ENCODE data around the gene TMC1. TPM values are rescaled to one million over a fixed set of nuclear protein-coding genes. Genes with fewer than 3 reads are reported as not detected.
"Not testable (repeated sequence)": the region's sequence is repeated elsewhere in the genome, so short reads cannot be mapped to it uniquely, and the experiment has no call there.

The TMC1 gene
- total and polyA plus RNA-seq, 12 donors: 0.01 to 0.67 (median 0.43) TPM; not detected in 6

DNA sequence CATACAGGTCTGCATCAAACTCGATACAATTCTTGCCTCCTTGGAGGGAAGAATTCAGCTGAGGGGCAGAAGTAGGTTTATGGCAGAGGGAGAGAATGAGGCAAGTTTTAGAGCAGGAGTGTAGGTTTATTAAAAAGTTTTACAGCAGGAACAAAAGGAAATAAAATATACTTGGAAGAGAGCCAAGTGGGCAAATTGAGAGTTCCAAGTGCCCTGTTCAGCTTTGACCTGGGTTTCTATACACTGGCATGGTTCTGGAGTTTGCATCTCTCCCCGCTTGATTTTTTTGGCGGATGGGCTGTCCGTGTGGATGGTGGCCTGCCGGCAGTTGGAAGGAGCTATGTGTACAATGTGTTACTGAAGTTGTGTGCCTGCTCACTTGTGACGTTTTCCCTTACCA, 315.4 kb downstream of the TMC1 start:
- no peak overlapping the region for H3K27ac ChIP-seq
- no peaks in the 10 kb centered on the region for H3K9me3 ChIP-seq
- 81 to 93% methylated on average over 6 of the region's 6 CpGs for WGBS, 2 donors
- DNase-seq: no peak
- intact Hi-C loops (cut with DNase I): no loop called here
- TF ChIP-seq, protein P1, sequence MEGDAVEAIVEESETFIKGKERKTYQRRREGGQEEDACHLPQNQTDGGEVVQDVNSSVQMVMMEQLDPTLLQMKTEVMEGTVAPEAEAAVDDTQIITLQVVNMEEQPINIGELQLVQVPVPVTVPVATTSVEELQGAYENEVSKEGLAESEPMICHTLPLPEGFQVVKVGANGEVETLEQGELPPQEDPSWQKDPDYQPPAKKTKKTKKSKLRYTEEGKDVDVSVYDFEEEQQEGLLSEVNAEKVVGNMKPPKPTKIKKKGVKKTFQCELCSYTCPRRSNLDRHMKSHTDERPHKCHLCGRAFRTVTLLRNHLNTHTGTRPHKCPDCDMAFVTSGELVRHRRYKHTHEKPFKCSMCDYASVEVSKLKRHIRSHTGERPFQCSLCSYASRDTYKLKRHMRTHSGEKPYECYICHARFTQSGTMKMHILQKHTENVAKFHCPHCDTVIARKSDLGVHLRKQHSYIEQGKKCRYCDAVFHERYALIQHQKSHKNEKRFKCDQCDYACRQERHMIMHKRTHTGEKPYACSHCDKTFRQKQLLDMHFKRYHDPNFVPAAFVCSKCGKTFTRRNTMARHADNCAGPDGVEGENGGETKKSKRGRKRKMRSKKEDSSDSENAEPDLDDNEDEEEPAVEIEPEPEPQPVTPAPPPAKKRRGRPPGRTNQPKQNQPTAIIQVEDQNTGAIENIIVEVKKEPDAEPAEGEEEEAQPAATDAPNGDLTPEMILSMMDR (IDR thresholded peaks at IDR 0.05): no peak
- no peaks in the 10 kb centered on the region for H3K36me3 ChIP-seq
- H3K4me1 ChIP-seq: no peaks in the 10 kb centered on the region
- H3K4me3 ChIP-seq: no peak overlapping the region
- ATAC-seq: no peak
- H3K27me3 ChIP-seq: no peaks in the 10 kb centered on the region

DNA sequence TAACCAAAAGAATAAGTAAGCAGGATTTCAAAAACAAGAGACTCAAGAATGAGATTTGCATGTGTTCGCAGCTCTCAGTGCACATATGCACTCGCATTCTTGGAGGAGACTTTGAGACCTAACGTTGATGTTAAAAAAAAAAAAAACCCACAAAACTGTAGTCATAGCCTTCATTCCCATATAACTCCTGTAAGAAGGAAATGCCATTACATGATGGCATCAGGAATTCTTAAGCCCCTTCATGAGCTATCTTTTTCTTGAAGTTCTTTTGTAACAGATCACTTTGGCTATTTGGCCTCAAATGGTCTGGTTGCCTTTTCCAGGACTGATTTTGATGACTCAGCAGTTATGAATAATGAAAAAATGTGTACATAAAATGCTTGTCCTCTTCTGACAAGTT, 317.7 kb downstream of the TMC1 start:
- intact Hi-C loops (cut with DNase I): no loop called here
- Histone ChIP-seq H3K36me3 (no peaks in the 10 kb centered on the region), H3K27ac (no peak overlapping the region), H3K9me3 (peaks cover 0 to 5% (median 0%) of the 10 kb centered on the region in 11 donors), H3K4me1 (no peaks in the 10 kb centered on the region), H3K4me3 (no peak overlapping the region), H3K27me3 (no peaks in the 10 kb centered on the region)
- no peak for DNase-seq
- WGBS, 2 donors: 74 to 79% methylated on average over 3 of the region's 3 CpGs
- no peak for ATAC-seq
- TF ChIP-seq, protein P1 (IDR thresholded peaks at IDR 0.05): no peak

DNA sequence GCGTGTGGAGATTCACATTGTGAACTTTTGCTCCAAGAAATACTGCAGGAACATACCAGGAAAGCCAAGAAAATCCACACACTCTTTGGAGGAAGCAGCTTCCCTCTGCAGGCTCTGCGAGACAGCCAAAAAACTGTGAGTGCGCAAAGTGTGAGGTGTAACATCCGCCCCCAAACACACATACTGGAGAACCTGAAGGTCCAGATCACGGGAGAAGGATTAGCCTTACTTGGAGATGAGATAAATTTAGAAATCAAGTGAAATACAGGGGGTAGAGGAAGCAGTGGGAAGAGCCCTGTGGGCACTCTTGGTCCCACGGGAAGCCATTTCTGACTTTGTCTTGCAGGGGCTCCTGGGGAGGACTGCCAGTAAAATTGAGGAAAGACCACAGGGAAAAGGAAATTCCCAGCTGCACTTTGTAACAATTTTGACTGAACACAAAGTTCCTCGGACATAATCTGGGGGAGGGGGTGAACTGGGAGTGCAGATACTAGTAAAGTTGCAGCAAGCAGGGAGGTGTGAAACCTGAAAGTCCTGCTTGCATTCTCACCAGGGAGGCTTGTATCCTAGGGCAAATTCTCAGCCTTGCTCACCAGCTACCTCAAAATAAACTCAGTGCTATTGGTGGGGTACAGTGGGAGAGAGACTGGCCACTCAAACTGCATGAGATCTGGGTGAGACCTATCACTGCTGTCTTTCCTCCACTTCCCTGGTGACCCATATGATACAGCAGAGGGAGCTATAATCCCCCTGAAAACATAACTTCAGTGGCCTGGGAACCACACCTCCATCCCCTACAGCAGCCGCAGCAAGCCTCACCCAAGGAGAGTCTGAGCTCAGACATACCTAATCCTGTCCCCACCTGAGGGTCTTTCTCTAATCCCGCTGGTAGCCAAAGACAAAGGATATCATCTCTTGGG, 322.4 kb downstream of the TMC1 start:
- H3K36me3 ChIP-seq: no peaks in the 10 kb centered on the region
- H3K4me3 ChIP-seq: no peak overlapping the region
- ATAC-seq (peak in 1 of 8 donors; percentile 33), DNase-seq (no peak)
- H3K9me3 ChIP-seq: peaks cover 0 to 42% (median 21%) of the 10 kb centered on the region in 11 donors
- intact Hi-C loops (cut with DNase I): no loop called here
- TF ChIP-seq, protein P1 (IDR thresholded peaks at IDR 0.05): no peak
- 51 to 53% methylated on average over 9 of the region's 9 CpGs for WGBS, 2 donors
- H3K27ac ChIP-seq: no peak overlapping the region
- no peaks in the 10 kb centered on the region for H3K27me3 ChIP-seq
- no peaks in the 10 kb centered on the region for H3K4me1 ChIP-seq

DNA sequence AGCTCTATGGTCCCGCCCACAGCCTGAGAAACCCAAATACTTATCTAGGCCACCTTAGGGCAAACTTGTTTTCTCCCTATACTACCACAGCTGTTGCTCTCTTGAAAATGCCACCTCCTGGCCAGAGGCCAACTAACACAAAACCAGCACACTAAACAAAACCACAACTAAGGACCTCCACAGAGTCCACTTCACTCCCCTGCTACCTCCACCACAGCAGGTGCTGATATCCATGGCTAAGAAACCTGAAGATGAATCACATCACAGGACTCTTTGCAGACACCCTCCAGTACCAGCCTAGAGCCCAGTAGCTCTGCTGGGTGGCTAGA, 323.0 kb downstream of the TMC1 start:
- Histone ChIP-seq H3K9me3 (peaks cover 0 to 42% (median 21%) of the 10 kb centered on the region in 11 donors), H3K4me3 (no peak overlapping the region), H3K4me1 (no peaks in the 10 kb centered on the region), H3K27me3 (no peaks in the 10 kb centered on the region), H3K36me3 (no peaks in the 10 kb centered on the region), H3K27ac (no peak overlapping the region)
- ATAC-seq: no peak
- 96% methylated on average over 1 of the region's 1 CpG for WGBS, 2 donors
- TF ChIP-seq, protein P1 (IDR thresholded peaks at IDR 0.05): no peak
- DNase-seq: no peak
- intact Hi-C loops (cut with DNase I): no loop called here

DNA sequence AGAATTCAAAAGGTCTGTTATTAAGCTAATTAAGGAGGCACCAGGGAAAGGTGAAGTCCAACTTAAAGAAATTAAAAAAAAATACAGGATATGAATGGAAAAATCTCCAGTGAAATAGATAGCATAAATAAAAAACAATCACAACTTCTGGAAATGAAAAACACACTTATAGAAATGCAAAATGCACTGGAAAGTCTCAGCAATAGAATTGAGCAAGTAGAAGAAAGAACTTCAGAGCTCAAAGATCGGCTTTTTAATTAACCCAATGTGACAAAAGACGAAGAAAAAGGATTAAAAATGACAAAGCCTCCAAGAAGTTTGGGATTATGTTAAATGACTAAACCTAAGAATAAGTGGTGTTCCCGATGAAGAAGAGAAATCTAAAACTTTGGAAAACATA, 323.6 kb downstream of the TMC1 start:
- H3K27ac ChIP-seq, ATAC-seq: not testable (repeated sequence)
- WGBS, 2 donors: 91 to 93% methylated on average over 3 of the region's 3 CpGs

DNA sequence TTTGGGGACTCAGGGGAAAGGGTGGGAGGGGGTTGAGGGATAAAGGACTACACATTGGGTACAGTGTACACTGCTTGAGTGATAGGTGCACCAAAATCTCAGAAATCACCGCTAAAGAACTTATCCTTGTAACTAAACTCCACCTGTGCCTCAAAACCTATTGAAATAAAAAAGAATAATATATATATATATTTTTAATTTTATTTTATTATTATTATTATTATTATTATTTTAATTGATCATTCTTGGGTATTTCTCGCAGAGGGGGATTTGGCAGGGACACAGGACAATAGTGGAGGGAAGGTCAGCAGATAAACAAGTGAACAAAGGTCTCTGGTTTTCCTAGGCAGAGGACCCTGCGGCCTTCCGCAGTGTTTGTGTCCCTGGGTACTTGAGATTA, 328.8 kb downstream of the TMC1 start:
- H3K36me3 ChIP-seq, H3K4me3 ChIP-seq, DNase-seq, H3K4me1 ChIP-seq, H3K27ac ChIP-seq, H3K27me3 ChIP-seq, ATAC-seq: not testable (repeated sequence)
- whole genome bisulfite sequencing, 2 donors: 91 to 96% methylated on average over 2 to 4 of the region's 4 CpGs
- intact Hi-C loops (cut with DNase I): loop anchor here in 2 of 10 donors (10.0 kb wide), 2 partner anchors 175 to 335 kb away; no protein-coding TSS in a partner anchor
- peaks cover 0 to 25% (median 9%) of the 10 kb centered on the region in 11 donors for H3K9me3 ChIP-seq

More for the DNA sequence above, 323.6 kb downstream of the TMC1 start:
- H3K9me3 ChIP-seq: peaks cover 0 to 42% (median 21%) of the 10 kb centered on the region in 11 donors
- intact Hi-C loops (cut with DNase I); H3K36me3 ChIP-seq; H3K27me3 ChIP-seq; H3K4me1 ChIP-seq; H3K4me3 ChIP-seq; DNase-seq: not testable (repeated sequence)
